Thyroid gland (tissue), 4 donors: Measurements from ENCODE around the gene DTYMK. TPM values are rescaled to one million over a fixed set of nuclear protein-coding genes. Genes with fewer than 3 reads are reported as not detected.
A peak's percentile ranks its signal among the peaks of the same experiment; 100 is the strongest.

Experiments used
- DNase-seq, 2 donors: peaks; one replicate each; pipeline ENCODE4 v3.0.0-alpha.2; 2019
- H3K27ac ChIP-seq, 3 donors: fragments of 200-600 bp; sonication (generic); 1 replicate in 2 of 3; 2 replicates in 1 of 3; pipeline ENCODE4 v1.5.1; 2016 to 2019; ENCODE audit warnings: mild to moderate bottlenecking in 1 of 3, moderate library complexity in 1 of 3
- H3K27me3 ChIP-seq: fragments of 200-600 bp; sonication (generic); one replicate; pipeline ENCODE4 v1.5.1; 2019
- H3K36me3 ChIP-seq, 2 donors: fragments of 200-600 bp; sonication (generic); one replicate each; pipeline ENCODE4 v1.5.1; 2016 to 2019
- H3K4me1 ChIP-seq, 2 donors: fragments of 200-600 bp; sonication (generic); one replicate each; pipeline ENCODE4 v1.5.1; 2017 to 2019
- H3K4me3 ChIP-seq, 3 donors: fragments of 200-600 bp; sonication (generic); replicated peaks in 1 of 3; 1 replicate in 2 of 3; 2 replicates in 1 of 3; pipeline ENCODE4 v1.5.1; 2016; ENCODE audit warnings: mild to moderate bottlenecking in 1 of 3
- H3K9me3 ChIP-seq: fragments of 200-600 bp; sonication (generic); one replicate; pipeline ENCODE4 v1.5.1; 2017
- CTCF ChIP-seq, 6 experiments: fragments of 200-600 bp in 3 of 6; fragments of 450-650 bp in 3 of 6; sonication (generic) in 3 of 6; IDR thresholded peaks; one replicate each; pipeline ENCODE4 v1.5.1; 2016 to 2019; ENCODE audit warnings: antibody characterized with exemption in 6 of 6, mild to moderate bottlenecking in 2 of 6, inconsistent platforms in 1 of 6, moderate library complexity in 1 of 6
- POLR2A ChIP-seq, 2 donors: fragments of 450-650 bp; IDR thresholded peaks; one replicate each; pipeline ENCODE4 v1.6.1; 2017; ENCODE audit warnings: antibody characterized with exemption in 2 of 2, mild to moderate bottlenecking in 2 of 2, moderate library complexity in 1 of 2
- WGBS, 2 donors: methylation state at CpG; one replicate each; pipeline ENCODE4 v1.1.5; 2017; 5-methylcytosine and 5-hydroxymethylcytosine counted together
- intact Hi-C: fragments of 100-400 bp; cut with DNase I; formaldehyde crosslinking; loops from one replicate; pipeline ENCODE4 v1.15.1; 2023
- total RNA-seq, 4 donors: library from RNA; depleted of rRNA; stranded (reverse); fragments of >200 nt; gene quantifications; one replicate each; pipeline ENCODE4 v1.2.3, GENCODE V29; 2016

Gene DTYMK
- total RNA-seq, 4 donors from 2014 or later = 9.6 to 24.0 (median 15.7) TPM

GRCh38 chr2:241728627-241729026 lies 42.0 kb upstream of the DTYMK start:
- intact Hi-C loops = no loop called here
- no peaks in the 10 kb centered on the region for H3K4me1 ChIP-seq
- 73 to 89% methylated on average over 7 to 17 of the region's 19 CpGs for WGBS, 2 donors
- peaks cover 2 to 9% of the 10 kb centered on the region in 2 donors for H3K36me3 ChIP-seq
- DNase-seq = peak in 1 of 2 donors; percentile 8
- H3K4me3 ChIP-seq = no peak overlapping the region
- H3K9me3 ChIP-seq = no peaks in the 10 kb centered on the region
- TF ChIP-seq CTCF (IDR thresholded peaks at IDR 0.05) (no peak), POLR2A (IDR thresholded peaks at IDR 0.05) (no peak)
- no peaks in the 10 kb centered on the region for H3K27me3 ChIP-seq
- no peak overlapping the region for H3K27ac ChIP-seq

- no peaks in the 10 kb centered on the region for H3K9me3 ChIP-seq
- DNase-seq = no peak
- no peak overlapping the region for H3K4me3 ChIP-seq
- no peaks in the 10 kb centered on the region for H3K4me1 ChIP-seq
- H3K27ac ChIP-seq = no peak overlapping the region
- no peaks in the 10 kb centered on the region for H3K27me3 ChIP-seq
- WGBS, 2 donors = 80 to 92% methylated on average over 5 to 8 of the region's 8 CpGs
- H3K36me3 ChIP-seq = peaks cover 9 to 16% of the 10 kb centered on the region in 2 donors
- intact Hi-C loops = no loop called here
- TF ChIP-seq POLR2A (IDR thresholded peaks at IDR 0.05) = no peak
- TF ChIP-seq CTCF (IDR thresholded peaks at IDR 0.05) = no peak
These were observed 41.4 kb upstream of the DTYMK start for GRCh38 chr2:241728000-241728399.

GRCh38 chr2:241726459-241726858 lies 39.8 kb upstream of the DTYMK start:
- 94 to 97% methylated on average over 15 of the region's 16 CpGs for WGBS, 2 donors
- no peak overlapping the region for H3K4me3 ChIP-seq
- no peak overlapping the region for H3K27ac ChIP-seq
- peaks cover 15 to 20% of the 10 kb centered on the region in 2 donors for H3K36me3 ChIP-seq
- intact Hi-C loops = no loop called here
- no peaks in the 10 kb centered on the region for H3K9me3 ChIP-seq
- TF ChIP-seq POLR2A (IDR thresholded peaks at IDR 0.05) (no peak), CTCF (IDR thresholded peaks at IDR 0.05) (no peak)
- DNase-seq = no peak
- no peaks in the 10 kb centered on the region for H3K27me3 ChIP-seq
- no peaks in the 10 kb centered on the region for H3K4me1 ChIP-seq

GRCh38 chr2:241724975-241725870 lies 38.6 kb upstream of the DTYMK start:
- Histone ChIP-seq H3K27me3 (no peaks in the 10 kb centered on the region), H3K27ac (no peak overlapping the region), H3K36me3 (peaks cover 22 to 31% of the 10 kb centered on the region in 2 donors), H3K4me3 (no peak overlapping the region), H3K9me3 (no peaks in the 10 kb centered on the region), H3K4me1 (no peaks in the 10 kb centered on the region)
- intact Hi-C loops = no loop called here
- no peak for DNase-seq
- WGBS, 2 donors = 95 to 96% methylated on average over 60 to 73 of the region's 76 CpGs
- TF ChIP-seq POLR2A (IDR thresholded peaks at IDR 0.05) = no peak
- no peak for TF ChIP-seq CTCF (IDR thresholded peaks at IDR 0.05)

GRCh38 chr2:241724259-241724974 lies 37.8 kb upstream of the DTYMK start:
- DNase-seq = no peak
- H3K4me3 ChIP-seq = no peak overlapping the region
- TF ChIP-seq POLR2A (IDR thresholded peaks at IDR 0.05) = no peak
- peak in 1 of 6 experiments; percentile 14 for TF ChIP-seq CTCF (IDR thresholded peaks at IDR 0.05)
- peaks cover 30 to 39% of the 10 kb centered on the region in 2 donors for H3K36me3 ChIP-seq
- no peaks in the 10 kb centered on the region for H3K27me3 ChIP-seq
- 91 to 98% methylated on average over 23 to 33 of the region's 41 CpGs for WGBS, 2 donors
- H3K27ac ChIP-seq = no peak overlapping the region
- intact Hi-C loops = no loop called here
- H3K9me3 ChIP-seq = no peaks in the 10 kb centered on the region
- H3K4me1 ChIP-seq = no peaks in the 10 kb centered on the region
